SK-N-SH (cell line): ENCODE data around the gene FAM163A.

Experiments
- POLR2AphosphoS5 ChIP-seq: IDR thresholded peaks from 2 replicates; pipeline ENCODE4 v1.6.1; 2012; ENCODE audit warnings: low read depth, low read length
- TF ChIP-seq, protein P1 (sequence below): fragments of 200-600 bp; sonication (generic); IDR thresholded peaks from 2 replicates; pipeline ENCODE4 v1.6.1; 2017; ENCODE audit warnings: antibody characterized with exemption, mild to moderate bottlenecking, moderate library complexity
- TF ChIP-seq, protein P2 (sequence below): fragments of 150-350 bp; IDR thresholded peaks from 2 replicates; pipeline ENCODE4 v1.6.1; 2017; ENCODE audit warnings: antibody characterized with exemption, low read length, low read depth, borderline replicate concordance

DNA sequence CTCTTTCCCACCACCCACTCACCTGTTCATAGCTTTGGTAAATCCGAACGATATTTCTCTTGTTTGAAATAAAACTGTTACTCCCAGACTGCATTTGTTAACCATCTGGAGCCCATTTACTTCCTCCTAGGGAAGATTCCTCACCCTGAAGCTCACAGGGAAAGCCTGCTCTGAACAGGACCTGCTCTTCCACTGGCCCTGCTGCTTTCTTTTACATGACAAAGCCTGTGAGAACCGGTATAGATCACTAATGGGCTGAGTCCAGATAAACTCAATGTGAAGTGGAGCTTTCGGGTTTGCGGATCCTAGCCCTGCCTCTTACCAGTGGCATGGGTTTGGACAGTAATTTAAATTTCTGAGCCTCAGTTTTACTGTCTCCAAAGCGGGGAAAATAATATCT is 45.2 kb downstream of the FAM163A start:
- TF ChIP-seq POLR2AphosphoS5: no peak
- TF ChIP-seq, protein P1, sequence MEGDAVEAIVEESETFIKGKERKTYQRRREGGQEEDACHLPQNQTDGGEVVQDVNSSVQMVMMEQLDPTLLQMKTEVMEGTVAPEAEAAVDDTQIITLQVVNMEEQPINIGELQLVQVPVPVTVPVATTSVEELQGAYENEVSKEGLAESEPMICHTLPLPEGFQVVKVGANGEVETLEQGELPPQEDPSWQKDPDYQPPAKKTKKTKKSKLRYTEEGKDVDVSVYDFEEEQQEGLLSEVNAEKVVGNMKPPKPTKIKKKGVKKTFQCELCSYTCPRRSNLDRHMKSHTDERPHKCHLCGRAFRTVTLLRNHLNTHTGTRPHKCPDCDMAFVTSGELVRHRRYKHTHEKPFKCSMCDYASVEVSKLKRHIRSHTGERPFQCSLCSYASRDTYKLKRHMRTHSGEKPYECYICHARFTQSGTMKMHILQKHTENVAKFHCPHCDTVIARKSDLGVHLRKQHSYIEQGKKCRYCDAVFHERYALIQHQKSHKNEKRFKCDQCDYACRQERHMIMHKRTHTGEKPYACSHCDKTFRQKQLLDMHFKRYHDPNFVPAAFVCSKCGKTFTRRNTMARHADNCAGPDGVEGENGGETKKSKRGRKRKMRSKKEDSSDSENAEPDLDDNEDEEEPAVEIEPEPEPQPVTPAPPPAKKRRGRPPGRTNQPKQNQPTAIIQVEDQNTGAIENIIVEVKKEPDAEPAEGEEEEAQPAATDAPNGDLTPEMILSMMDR: no peak
- TF ChIP-seq, protein P2, sequence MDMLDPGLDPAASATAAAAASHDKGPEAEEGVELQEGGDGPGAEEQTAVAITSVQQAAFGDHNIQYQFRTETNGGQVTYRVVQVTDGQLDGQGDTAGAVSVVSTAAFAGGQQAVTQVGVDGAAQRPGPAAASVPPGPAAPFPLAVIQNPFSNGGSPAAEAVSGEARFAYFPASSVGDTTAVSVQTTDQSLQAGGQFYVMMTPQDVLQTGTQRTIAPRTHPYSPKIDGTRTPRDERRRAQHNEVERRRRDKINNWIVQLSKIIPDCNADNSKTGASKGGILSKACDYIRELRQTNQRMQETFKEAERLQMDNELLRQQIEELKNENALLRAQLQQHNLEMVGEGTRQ: no peak
